ENCODE results near the gene CNOT11. TPM values are rescaled to one million over a fixed set of nuclear protein-coding genes. Genes with fewer than 3 reads are reported as not detected.

The CNOT11 gene
- total and polyA plus RNA-seq, 2 experiments from 2014 or later = 22.6 to 33.3 TPM

- no peaks in the 10 kb centered on the region; the same call in 1 of the 2 replicates for H3F3A ChIP-seq (ENCODE audit: insufficient read depth)
- H3K9me3 ChIP-seq (ENCODE audit: low read depth) = no peaks in the 10 kb centered on the region
- H3K9ac ChIP-seq = no peak overlapping the region
- no peaks in the 10 kb centered on the region for H3K4me1 ChIP-seq (ENCODE audit: insufficient read depth)
- no peak overlapping the region for H3K27ac ChIP-seq
- no peak overlapping the region for H3K4me3 ChIP-seq
- no peak for DNase-seq
- no peaks in the 10 kb centered on the region for H3K27me3 ChIP-seq (replicated peaks; ENCODE audit: insufficient read depth)
- 97 to 98% methylated on average over 3 of the region's 3 CpGs for WGBS, 2 experiments (ENCODE audit: low coverage in 1 of 2, low lambda C conversion rate in 2 of 2, missing lambda C conversion rate in 2 of 2)
- H3K4me2 ChIP-seq (ENCODE audit: unreplicated experiment) = no peak overlapping the region
- H3K9me2 ChIP-seq (ENCODE audit: insufficient read depth) = no peaks in the 10 kb centered on the region
- in situ Hi-C loops (cut with MboI) = no loop called here
- peaks cover 56% of the 10 kb centered on the region for H3K36me3 ChIP-seq (ENCODE audit: low read depth)
- no peaks in the 10 kb centered on the region for H4K20me1 ChIP-seq (ENCODE audit: insufficient read depth)
- TF ChIP-seq EZH2phosphoT487 (IDR thresholded peaks at IDR 0.05; ENCODE audit: insufficient read depth, low read depth) (no peak), EZH2 (IDR thresholded peaks at IDR 0.05; ENCODE audit: insufficient read depth, poor library complexity, severe bottlenecking) (no peak)
- no peak overlapping the region for H2AFZ ChIP-seq
- H3K79me2 ChIP-seq (ENCODE audit: insufficient read depth) = peaks cover 56% of the 10 kb centered on the region
Measured at GRCh38 chr2:101282980-101283379, 30.3 kb downstream of the CNOT11 start.

GRCh38 chr2:101286684-101287083 is 34.0 kb downstream of the CNOT11 start:
- Histone ChIP-seq H3K79me2 (ENCODE audit: insufficient read depth) (peaks cover 72% of the 10 kb centered on the region), H3K4me3 (no peak overlapping the region), H3K9ac (no peak overlapping the region), H4K20me1 (ENCODE audit: insufficient read depth) (no peaks in the 10 kb centered on the region), H2AFZ (no peak overlapping the region), H3K27me3 (replicated peaks; ENCODE audit: insufficient read depth) (no peaks in the 10 kb centered on the region), H3K4me1 (ENCODE audit: insufficient read depth) (no peaks in the 10 kb centered on the region), H3F3A (ENCODE audit: insufficient read depth) (no peaks in the 10 kb centered on the region; the same call in 1 of the 2 replicates), H3K9me2 (ENCODE audit: insufficient read depth) (no peaks in the 10 kb centered on the region), H3K9me3 (ENCODE audit: low read depth) (no peaks in the 10 kb centered on the region), H3K4me2 (ENCODE audit: unreplicated experiment) (no peak overlapping the region), H3K27ac (no peak overlapping the region), H3K36me3 (ENCODE audit: low read depth) (peaks cover 49% of the 10 kb centered on the region)
- no peak for TF ChIP-seq EZH2 (IDR thresholded peaks at IDR 0.05; ENCODE audit: insufficient read depth, poor library complexity, severe bottlenecking)
- TF ChIP-seq EZH2phosphoT487 (IDR thresholded peaks at IDR 0.05; ENCODE audit: insufficient read depth, low read depth) = no peak
- no peak for DNase-seq
- 98% methylated on average over 6 of the region's 6 CpGs for WGBS, 2 experiments (ENCODE audit: low coverage in 1 of 2, low lambda C conversion rate in 2 of 2, missing lambda C conversion rate in 2 of 2)
- in situ Hi-C loops (cut with MboI) = no loop called here

GRCh38 chr2:101287303-101287702 is 34.6 kb downstream of the CNOT11 start:
- in situ Hi-C loops (cut with MboI) = no loop called here
- Histone ChIP-seq H3K79me2 (ENCODE audit: insufficient read depth) (peaks cover 78% of the 10 kb centered on the region), H3K4me2 (ENCODE audit: unreplicated experiment) (no peak overlapping the region), H4K20me1 (ENCODE audit: insufficient read depth) (no peaks in the 10 kb centered on the region), H3K36me3 (ENCODE audit: low read depth) (peaks cover 48% of the 10 kb centered on the region), H3K9me2 (ENCODE audit: insufficient read depth) (no peaks in the 10 kb centered on the region), H2AFZ (no peak overlapping the region), H3K27ac (no peak overlapping the region), H3K4me1 (ENCODE audit: insufficient read depth) (no peaks in the 10 kb centered on the region), H3K4me3 (no peak overlapping the region), H3F3A (ENCODE audit: insufficient read depth) (no peaks in the 10 kb centered on the region), H3K9ac (no peak overlapping the region), H3K9me3 (ENCODE audit: low read depth) (no peaks in the 10 kb centered on the region), H3K27me3 (replicated peaks; ENCODE audit: insufficient read depth) (no peaks in the 10 kb centered on the region)
- DNase-seq = no peak
- 85 to 96% methylated on average over 2 of the region's 2 CpGs for WGBS, 2 experiments (ENCODE audit: low coverage in 1 of 2, low lambda C conversion rate in 2 of 2, missing lambda C conversion rate in 2 of 2)
- no peak for TF ChIP-seq EZH2 (IDR thresholded peaks at IDR 0.05; ENCODE audit: insufficient read depth, poor library complexity, severe bottlenecking)
- TF ChIP-seq EZH2phosphoT487 (IDR thresholded peaks at IDR 0.05; ENCODE audit: insufficient read depth, low read depth) = no peak

- Histone ChIP-seq H3K79me2 (ENCODE audit: insufficient read depth) (peaks cover 94% of the 10 kb centered on the region), H3K9me3 (ENCODE audit: low read depth) (no peaks in the 10 kb centered on the region), H3K4me2 (ENCODE audit: unreplicated experiment) (no peak overlapping the region), H4K20me1 (ENCODE audit: insufficient read depth) (peaks cover 10% of the 10 kb centered on the region; the same call in 1 of the 2 replicates), H2AFZ (no peak overlapping the region), H3K27me3 (replicated peaks; ENCODE audit: insufficient read depth) (no peaks in the 10 kb centered on the region), H3K9me2 (ENCODE audit: insufficient read depth) (no peaks in the 10 kb centered on the region), H3K4me1 (ENCODE audit: insufficient read depth) (peaks cover 8% of the 10 kb centered on the region), H3K36me3 (ENCODE audit: low read depth) (peaks cover 61% of the 10 kb centered on the region), H3K27ac (no peak overlapping the region), H3K9ac (no peak overlapping the region), H3F3A (ENCODE audit: insufficient read depth) (peaks cover 13% of the 10 kb centered on the region), H3K4me3 (no peak overlapping the region)
- TF ChIP-seq EZH2 (IDR thresholded peaks at IDR 0.05; ENCODE audit: insufficient read depth, poor library complexity, severe bottlenecking) (no peak), EZH2phosphoT487 (IDR thresholded peaks at IDR 0.05; ENCODE audit: insufficient read depth, low read depth) (no peak)
- DNase-seq = no peak
- in situ Hi-C loops (cut with MboI) = no loop called here
Measured at GRCh38 chr2:101290711-101291110, 38.0 kb downstream of the CNOT11 start.

GRCh38 chr2:101291973-101292372 is 39.3 kb downstream of the CNOT11 start:
- Histone ChIP-seq H3K9ac (no peak overlapping the region), H3K4me2 (ENCODE audit: unreplicated experiment) (no peak overlapping the region), H3K9me3 (ENCODE audit: low read depth) (no peaks in the 10 kb centered on the region), H3K79me2 (ENCODE audit: insufficient read depth) (peaks cover 96% of the 10 kb centered on the region), H2AFZ (no peak overlapping the region), H3K36me3 (ENCODE audit: low read depth) (peaks cover 49% of the 10 kb centered on the region), H4K20me1 (ENCODE audit: insufficient read depth) (peaks cover 14% of the 10 kb centered on the region; the same call in 1 of the 2 replicates), H3K27ac (no peak overlapping the region), H3F3A (ENCODE audit: insufficient read depth) (peaks cover 25% of the 10 kb centered on the region), H3K4me3 (no peak overlapping the region), H3K27me3 (replicated peaks; ENCODE audit: insufficient read depth) (no peaks in the 10 kb centered on the region), H3K4me1 (ENCODE audit: insufficient read depth) (peaks cover 21% of the 10 kb centered on the region), H3K9me2 (ENCODE audit: insufficient read depth) (no peaks in the 10 kb centered on the region)
- TF ChIP-seq EZH2phosphoT487 (IDR thresholded peaks at IDR 0.05; ENCODE audit: insufficient read depth, low read depth) = no peak
- TF ChIP-seq EZH2 (IDR thresholded peaks at IDR 0.05; ENCODE audit: insufficient read depth, poor library complexity, severe bottlenecking) = no peak
- in situ Hi-C loops (cut with MboI) = no loop called here
- no peak for DNase-seq
- 94 to 98% methylated on average over 3 of the region's 3 CpGs for WGBS, 2 experiments (ENCODE audit: low coverage in 1 of 2, low lambda C conversion rate in 2 of 2, missing lambda C conversion rate in 2 of 2)
